BLaER1 treated with 17β-estradiol and CSF1 and Interleukin-3, amounts not matched to agents 10 nM and 100 nM (cell line): ENCODE results near the gene RARB.

Experiments
- H3K27ac ChIP-seq, 11 experiments: shearing (Covaris generic); formaldehyde crosslinking; 2 replicates each; pipeline ENCODE4 v1.8.1; 2022
- H3K27me3 ChIP-seq, 11 experiments: shearing (Covaris generic); formaldehyde crosslinking; 2 replicates each; pipeline ENCODE4 v1.8.1; 2022
- H3K36me3 ChIP-seq, 11 experiments: shearing (Covaris generic); formaldehyde crosslinking; 2 replicates each; pipeline ENCODE4 v1.8.1; 2022
- H3K4me1 ChIP-seq, 10 experiments: shearing (Covaris generic); formaldehyde crosslinking; 2 replicates each; pipeline ENCODE4 v1.8.1; 2022
- H3K4me2 ChIP-seq, 11 experiments: shearing (Covaris generic); formaldehyde crosslinking; 2 replicates each; pipeline ENCODE4 v1.8.1; 2022
- H3K4me3 ChIP-seq, 10 experiments: shearing (Covaris generic); formaldehyde crosslinking; 2 replicates each; pipeline ENCODE4 v1.8.1; 2022
- H3K9ac ChIP-seq, 11 experiments: shearing (Covaris generic); formaldehyde crosslinking; 2 replicates each; pipeline ENCODE4 v1.8.1; 2022
- H3K9me3 ChIP-seq, 11 experiments: shearing (Covaris generic); formaldehyde crosslinking; replicated peaks in 1 of 11; 2 replicates each; pipeline ENCODE4 v1.8.1; 2022
- H4K20me1 ChIP-seq, 11 experiments: shearing (Covaris generic); formaldehyde crosslinking; 2 replicates each; pipeline ENCODE4 v1.8.1; 2022
- Cebpa-rat ChIP-seq, 11 experiments: shearing (Covaris generic); IDR thresholded peaks; 2 replicates each; pipeline ENCODE4 v1.8.1; 2022

RARB gene

GRCh38 chr3:25427155-25427554, 908 bp upstream of the RARB start:
- H3K4me3 ChIP-seq, result peak overlapping the region in 4 of 10 experiments; percentile 44 to 64 (median 50); a peak in 6 of 20 replicates
- H3K9ac ChIP-seq, result no peak overlapping the region
- H4K20me1 ChIP-seq, result no peaks in the 10 kb centered on the region
- H3K4me1 ChIP-seq, result peaks cover 0 to 12% (median 5%) of the 10 kb centered on the region in 10 experiments; a peak in 5 of 20 replicates
- peaks cover 0 to 6% (median 0%) of the 10 kb centered on the region in 11 experiments; a peak in 4 of 22 replicates for H3K9me3 ChIP-seq
- peak overlapping the region in 6 of 11 experiments; percentile 32 to 83 (median 66); a peak in 10 of 22 replicates for H3K4me2 ChIP-seq
- peaks cover 35 to 52% (median 42%) of the 10 kb centered on the region in 11 experiments for H3K27me3 ChIP-seq
- H3K27ac ChIP-seq, result no peak overlapping the region
- no peak for TF ChIP-seq Cebpa-rat (IDR thresholded peaks at IDR 0.05)
- H3K36me3 ChIP-seq, result no peaks in the 10 kb centered on the region

GRCh38 chr3:25427563-25427941, 511 bp upstream of the RARB start:
- Histone ChIP-seq H3K4me2 (peak overlapping the region in 10 of 11 experiments; percentile 7 to 83 (median 52); a peak in 17 of 22 replicates), H3K4me1 (peaks cover 0 to 12% (median 5%) of the 10 kb centered on the region in 10 experiments; a peak in 5 of 20 replicates), H3K27ac (no peak overlapping the region), H3K4me3 (peak overlapping the region in 6 of 10 experiments; percentile 20 to 64 (median 46); a peak in 11 of 20 replicates), H3K9ac (peak overlapping the region in 3 of 11 experiments; percentile 10 to 13 (median 11); a peak in 2 of 22 replicates), H3K27me3 (peaks cover 35 to 52% (median 42%) of the 10 kb centered on the region in 11 experiments), H3K9me3 (peaks cover 0 to 6% (median 0%) of the 10 kb centered on the region in 11 experiments; a peak in 4 of 22 replicates), H3K36me3 (no peaks in the 10 kb centered on the region), H4K20me1 (no peaks in the 10 kb centered on the region)
- no peak for TF ChIP-seq Cebpa-rat (IDR thresholded peaks at IDR 0.05)

GRCh38 chr3:25428789-25429335, 799 bp downstream of the RARB start:
- H3K27ac ChIP-seq, result no peak overlapping the region
- no peak overlapping the region for H3K9ac ChIP-seq
- TF ChIP-seq Cebpa-rat (IDR thresholded peaks at IDR 0.05), result no peak
- no peaks in the 10 kb centered on the region for H3K36me3 ChIP-seq
- peaks cover 0 to 12% (median 5%) of the 10 kb centered on the region in 10 experiments; a peak in 5 of 20 replicates for H3K4me1 ChIP-seq
- H3K4me3 ChIP-seq, result no peak overlapping the region
- H3K9me3 ChIP-seq, result peaks cover 0 to 6% (median 0%) of the 10 kb centered on the region in 11 experiments; a peak in 4 of 22 replicates
- H4K20me1 ChIP-seq, result no peaks in the 10 kb centered on the region
- H3K4me2 ChIP-seq, result no peak overlapping the region
- peaks cover 35 to 52% (median 42%) of the 10 kb centered on the region in 11 experiments for H3K27me3 ChIP-seq

DNA sequence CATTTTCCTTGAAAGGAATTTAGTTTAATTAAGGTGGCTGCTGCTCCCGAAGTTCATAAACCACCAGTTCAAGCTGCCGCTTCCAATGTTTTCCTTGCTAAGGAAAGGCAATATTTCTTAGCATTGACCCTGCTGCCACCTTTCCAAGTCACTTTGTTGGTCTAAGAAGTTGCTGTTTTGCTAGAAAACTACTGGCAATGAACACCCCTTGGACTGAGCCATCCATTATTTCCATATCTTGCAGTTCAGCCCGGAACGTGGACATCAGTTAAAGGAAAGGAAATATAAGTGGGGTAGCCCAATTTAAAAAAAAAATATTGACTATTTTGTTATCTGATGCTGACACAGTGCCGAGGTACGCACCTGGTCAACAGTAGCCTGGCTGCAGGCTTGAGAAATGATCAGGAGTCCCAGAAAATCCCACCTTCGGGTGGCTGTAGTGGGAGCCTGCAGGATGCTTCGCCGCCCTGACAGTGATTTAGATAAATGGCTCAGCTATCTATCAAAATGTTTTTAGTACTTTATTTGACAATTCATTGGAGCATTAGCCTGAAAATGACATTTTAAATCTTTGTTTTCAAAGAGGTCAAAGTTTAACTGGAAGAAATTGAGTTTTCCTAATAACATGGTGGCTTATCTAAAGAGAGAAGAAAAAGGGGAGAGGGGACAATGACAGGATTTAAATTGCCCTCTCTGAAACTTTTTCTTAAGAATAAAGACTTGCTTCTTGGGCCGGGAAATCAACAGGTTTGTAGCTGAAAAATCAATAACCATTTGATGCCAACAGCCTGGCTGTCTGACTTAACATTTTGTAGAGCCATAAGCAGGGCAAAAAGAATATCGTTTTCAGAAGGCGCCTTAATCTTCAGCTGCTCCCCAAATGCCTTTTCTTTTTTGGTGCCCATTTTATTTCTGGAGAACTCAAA, 1.6 kb downstream of the RARB start:
- Histone ChIP-seq H3K9me3 (peaks cover 0 to 6% (median 0%) of the 10 kb centered on the region in 11 experiments; a peak in 4 of 22 replicates), H3K4me2 (no peak overlapping the region), H3K27me3 (peaks cover 35 to 52% (median 42%) of the 10 kb centered on the region in 11 experiments), H3K4me3 (no peak overlapping the region), H3K4me1 (peaks cover 0 to 12% (median 5%) of the 10 kb centered on the region in 10 experiments; a peak in 5 of 20 replicates), H3K36me3 (no peaks in the 10 kb centered on the region), H3K27ac (no peak overlapping the region), H3K9ac (no peak overlapping the region), H4K20me1 (no peaks in the 10 kb centered on the region)
- TF ChIP-seq Cebpa-rat (IDR thresholded peaks at IDR 0.05), result no peak

- no peak overlapping the region for H3K27ac ChIP-seq
- no peaks in the 10 kb centered on the region for H4K20me1 ChIP-seq
- no peak overlapping the region for H3K4me2 ChIP-seq
- TF ChIP-seq Cebpa-rat (IDR thresholded peaks at IDR 0.05), result no peak
- no peak overlapping the region for H3K9ac ChIP-seq
- peaks cover 0 to 12% (median 5%) of the 10 kb centered on the region in 10 experiments; a peak in 5 of 20 replicates for H3K4me1 ChIP-seq
- no peak overlapping the region for H3K4me3 ChIP-seq
- peaks cover 0 to 6% (median 0%) of the 10 kb centered on the region in 11 experiments; a peak in 4 of 22 replicates for H3K9me3 ChIP-seq
- H3K36me3 ChIP-seq, result no peaks in the 10 kb centered on the region
- peaks cover 35 to 52% (median 42%) of the 10 kb centered on the region in 11 experiments for H3K27me3 ChIP-seq
Observed at GRCh38 chr3:25430287-25430934, 2.3 kb downstream of the RARB start.

GRCh38 chr3:25430935-25431770, 3.1 kb downstream of the RARB start:
- no peaks in the 10 kb centered on the region for H4K20me1 ChIP-seq
- TF ChIP-seq Cebpa-rat (IDR thresholded peaks at IDR 0.05), result no peak
- H3K4me2 ChIP-seq, result no peak overlapping the region
- peaks cover 33 to 46% (median 41%) of the 10 kb centered on the region in 11 experiments for H3K27me3 ChIP-seq
- no peak overlapping the region for H3K4me3 ChIP-seq
- H3K4me1 ChIP-seq, result peaks cover 0 to 12% (median 5%) of the 10 kb centered on the region in 10 experiments; a peak in 5 of 20 replicates
- H3K9me3 ChIP-seq, result peaks cover 0 to 6% (median 0%) of the 10 kb centered on the region in 11 experiments; a peak in 4 of 22 replicates
- no peak overlapping the region for H3K27ac ChIP-seq
- H3K36me3 ChIP-seq, result no peaks in the 10 kb centered on the region
- no peak overlapping the region for H3K9ac ChIP-seq

- H3K36me3 ChIP-seq, result no peaks in the 10 kb centered on the region
- H3K27ac ChIP-seq, result no peak overlapping the region
- H3K4me3 ChIP-seq, result no peak overlapping the region
Observed at GRCh38 chr3:25432176-25432720, 4.2 kb downstream of the RARB start.

More at GRCh38 chr3:25432176-25432720, 4.2 kb downstream of the RARB start:
- H3K4me1 ChIP-seq, result peaks cover 0 to 11% (median 5%) of the 10 kb centered on the region in 10 experiments; a peak in 5 of 20 replicates
- H4K20me1 ChIP-seq, result no peaks in the 10 kb centered on the region
- no peak overlapping the region for H3K4me2 ChIP-seq
- peaks cover 22 to 35% (median 30%) of the 10 kb centered on the region in 11 experiments for H3K27me3 ChIP-seq
- peaks cover 0 to 6% (median 0%) of the 10 kb centered on the region in 11 experiments; a peak in 4 of 22 replicates for H3K9me3 ChIP-seq
- H3K9ac ChIP-seq, result no peak overlapping the region
- TF ChIP-seq Cebpa-rat (IDR thresholded peaks at IDR 0.05), result no peak
